GM19099 (cell line): ENCODE measurements around the gene PAFAH1B2.

Experiments used
- POLR2A ChIP-seq: IDR thresholded peaks from 3 replicates; pipeline ENCODE4 v1.6.1; 2011; ENCODE audit warnings: low read depth; ENCODE audit not compliant: insufficient read length; ENCODE audit errors: extremely low read depth

PAFAH1B2 gene, protein sequence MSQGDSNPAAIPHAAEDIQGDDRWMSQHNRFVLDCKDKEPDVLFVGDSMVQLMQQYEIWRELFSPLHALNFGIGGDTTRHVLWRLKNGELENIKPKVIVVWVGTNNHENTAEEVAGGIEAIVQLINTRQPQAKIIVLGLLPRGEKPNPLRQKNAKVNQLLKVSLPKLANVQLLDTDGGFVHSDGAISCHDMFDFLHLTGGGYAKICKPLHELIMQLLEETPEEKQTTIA

GRCh38 chr11:117143871-117144476, at the start of gene PAFAH1B2:
TSS of gene PAFAH1B2 (plus strand) at chr11:117144287. CDS start at chr11:117152448, 8,161 bp downstream.
- peak; percentile 83 for TF ChIP-seq POLR2A

DNA sequence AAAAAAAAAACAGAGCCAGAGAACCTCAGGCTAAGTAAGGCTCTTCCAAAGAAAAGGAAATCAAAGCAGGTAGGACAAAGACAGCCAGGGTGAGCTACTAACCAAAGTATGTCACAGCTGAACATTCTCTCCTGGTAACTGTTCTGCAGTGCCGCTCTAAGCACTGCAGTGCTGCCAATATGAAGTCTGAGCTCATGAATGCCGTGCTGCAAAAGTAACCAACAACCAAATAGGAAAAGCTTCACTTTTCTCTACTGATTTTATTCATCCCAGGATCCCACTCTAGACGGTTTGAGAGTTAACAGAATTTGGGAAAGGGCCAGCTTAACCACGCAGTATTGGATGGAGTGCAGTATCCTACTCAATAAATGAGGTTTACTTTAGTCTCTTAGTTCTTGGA, 49.3 kb upstream of the PAFAH1B2 start:
- TF ChIP-seq POLR2A = no peak

GRCh38 chr11:117095284-117096161, 48.6 kb upstream of the PAFAH1B2 start:
- no peak for TF ChIP-seq POLR2A

- no peak for TF ChIP-seq POLR2A
These were observed 47.7 kb upstream of the PAFAH1B2 start for GRCh38 chr11:117096201-117096991.

- no peak for TF ChIP-seq POLR2A
These were observed 47.1 kb upstream of the PAFAH1B2 start for GRCh38 chr11:117097014-117097388.

- no peak for TF ChIP-seq POLR2A
These were observed 46.5 kb upstream of the PAFAH1B2 start for GRCh38 chr11:117097389-117098268.

DNA sequence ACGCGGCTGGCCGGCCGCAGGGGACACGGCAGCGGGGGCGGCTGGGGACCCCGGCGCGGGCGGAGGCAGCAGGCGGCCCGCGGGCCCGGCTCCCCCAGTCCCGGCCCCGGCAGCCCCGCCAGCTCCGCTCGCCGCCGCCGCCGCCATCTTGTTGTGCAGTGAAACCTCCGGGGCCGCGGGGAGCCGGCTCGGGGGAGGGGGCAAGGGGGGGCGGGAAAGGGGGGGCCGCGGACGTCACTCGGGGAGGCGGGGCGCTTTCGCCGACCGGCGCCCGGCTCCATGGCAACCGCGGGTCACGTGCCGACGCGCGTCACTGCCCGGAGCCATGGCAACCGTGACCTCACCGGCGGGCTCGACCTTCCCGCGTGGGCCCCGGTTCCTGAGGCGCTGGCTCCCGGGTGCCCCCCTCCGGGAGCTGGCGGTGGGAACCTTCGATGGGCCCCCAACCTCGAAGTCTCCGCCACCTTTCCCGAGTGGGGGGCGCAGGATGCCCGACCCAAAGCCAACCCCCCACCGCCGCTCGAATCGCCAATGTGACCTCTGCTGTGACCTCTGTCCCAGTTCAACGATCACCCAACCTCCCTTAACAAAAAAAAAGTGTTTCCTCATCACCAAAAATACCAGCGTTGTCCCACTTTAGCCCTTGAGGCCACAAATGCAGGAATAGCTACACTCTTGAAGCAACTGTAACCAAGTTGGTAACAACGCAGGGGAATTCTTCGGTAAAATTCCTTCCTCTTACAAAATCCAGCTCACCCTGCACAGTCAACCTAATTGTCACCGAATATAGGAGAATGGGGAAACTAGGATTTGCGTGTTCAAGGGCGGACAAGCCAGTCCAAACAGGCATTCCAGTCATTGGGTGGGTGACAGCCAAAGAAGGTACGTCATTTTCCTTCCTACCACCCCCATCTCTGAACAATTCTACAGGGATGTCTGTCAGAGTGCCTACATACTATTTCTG, 45.5 kb upstream of the PAFAH1B2 start, which contains the start of gene SIK3:
TSS of gene SIK3 (minus strand) at position 160 of the 964 bp plus-strand sequence. CDS start at position 147, 13 bp downstream.
- peak; percentile 67 for TF ChIP-seq POLR2A

GRCh38 chr11:117099696-117100095, 44.4 kb upstream of the PAFAH1B2 start:
- no peak for TF ChIP-seq POLR2A

- no peak for TF ChIP-seq POLR2A
These were observed 43.5 kb upstream of the PAFAH1B2 start for GRCh38 chr11:117100556-117100955.

DNA sequence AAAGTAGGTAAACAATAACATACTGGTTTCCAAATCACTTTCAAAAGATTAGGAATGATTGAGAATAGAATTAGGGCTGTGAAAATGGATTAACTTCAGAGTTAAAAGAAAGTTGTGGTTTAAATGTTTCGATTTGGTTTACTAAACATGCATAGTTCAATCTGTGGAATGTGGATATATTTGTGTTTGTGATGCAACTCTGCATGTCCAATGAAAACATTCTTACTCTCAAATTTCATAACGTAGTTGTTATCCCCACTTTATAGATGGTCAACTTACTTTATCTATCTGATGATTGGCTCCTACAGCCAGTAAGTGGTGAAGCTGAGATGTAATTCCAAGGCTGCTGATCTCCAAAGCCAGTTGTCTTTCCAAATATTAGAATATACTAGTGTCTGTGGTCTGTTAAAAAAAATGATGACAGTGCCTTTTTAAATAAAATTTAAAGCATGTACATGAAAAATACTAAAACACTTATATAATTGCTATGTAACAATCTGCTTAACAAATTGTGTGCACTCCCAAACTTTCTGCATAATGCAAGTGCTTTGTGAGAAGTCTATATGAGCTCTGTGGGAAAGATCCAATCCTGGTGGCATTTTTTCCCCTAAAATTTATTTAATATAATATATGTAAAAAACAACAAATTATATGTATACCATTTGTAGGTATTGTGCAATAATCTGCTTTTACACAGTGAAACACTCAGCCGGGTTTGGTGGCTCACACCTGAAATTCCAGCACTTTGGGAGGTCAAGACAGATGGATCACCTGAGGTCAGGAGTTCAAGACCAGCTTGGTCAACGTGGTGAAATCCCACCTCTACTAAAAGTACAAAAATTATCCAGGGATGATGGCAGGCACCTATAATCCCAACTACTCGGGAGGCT, 36.1 kb upstream of the PAFAH1B2 start:
- TF ChIP-seq POLR2A = no peak

DNA sequence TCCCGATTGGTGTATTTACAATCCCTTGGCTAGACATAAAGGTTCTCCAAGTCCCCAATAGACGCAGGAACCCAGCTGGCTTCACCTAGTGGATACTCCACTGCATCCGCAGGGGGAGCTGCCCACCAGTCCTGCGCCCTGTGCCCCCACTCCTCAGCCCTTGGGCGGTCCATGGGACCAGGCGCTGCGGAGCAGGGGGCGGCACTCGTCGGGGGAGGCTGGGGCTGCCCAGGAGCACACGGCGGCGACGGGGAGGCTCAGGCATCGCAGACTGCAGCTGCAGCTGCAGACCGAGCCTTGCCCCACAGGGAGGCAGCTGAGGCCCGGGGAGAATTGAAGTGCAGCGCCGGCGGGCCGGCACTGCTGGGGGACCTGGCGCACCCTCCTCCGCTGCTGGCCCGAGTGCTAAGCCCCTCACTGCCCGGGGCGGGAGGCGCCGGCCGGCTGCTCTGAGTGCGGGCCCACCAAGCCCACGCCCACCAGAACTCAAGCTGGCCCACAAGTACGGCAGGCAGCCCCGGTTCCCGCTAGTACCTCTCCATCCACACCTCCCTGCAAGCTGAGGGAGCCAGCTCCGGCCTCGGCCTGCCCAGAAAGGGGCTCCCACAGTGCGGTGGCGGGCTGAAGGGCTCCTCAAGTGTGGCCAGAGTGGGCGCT, 33.7 kb upstream of the PAFAH1B2 start:
- TF ChIP-seq POLR2A = no peak
